HepG2 (cell line): ENCODE data around the gene DLST. TPM values are rescaled to one million over a fixed set of nuclear protein-coding genes. Genes with fewer than 3 reads are reported as not detected.

ENCODE experiments used
- ARHGAP35 ChIP-seq: sonication (generic); formaldehyde crosslinking; IDR thresholded peaks from 2 replicates; pipeline ENCODE4 v1.9.0; 2022; ENCODE audit warnings: mild to moderate bottlenecking, inconsistent platforms, moderate library complexity, missing genetic modification reagents, borderline replicate concordance
- BRCA1 ChIP-seq: sonication (generic); formaldehyde crosslinking; IDR thresholded peaks from 2 replicates; pipeline ENCODE4 v1.4.0; 2020; ENCODE audit warnings: missing genetic modification reagents
- EEA1 ChIP-seq: sonication (generic); formaldehyde crosslinking; IDR thresholded peaks from 2 replicates; pipeline ENCODE4 v1.5.1; 2020; ENCODE audit warnings: mild to moderate bottlenecking, missing genetic modification reagents, borderline replicate concordance
- ELF3 ChIP-seq: IDR thresholded peaks from 2 replicates; pipeline ENCODE4 v1.6.1; 2016; ENCODE audit warnings: missing genetic modification reagents, missing compliant biosample characterization
- ERF ChIP-seq: IDR thresholded peaks from 2 replicates; pipeline ENCODE4 v1.6.1; 2018; ENCODE audit warnings: missing biosample characterization, missing genetic modification reagents
- EZH2 ChIP-seq: conservative IDR thresholded peaks from 2 replicates; pipeline ENCODE4 v1.6.1; 2012; ENCODE audit warnings: mild to moderate bottlenecking, low read depth, low read length, moderate library complexity
- FLYWCH1 ChIP-seq: sonication (generic); formaldehyde crosslinking; IDR thresholded peaks from 2 replicates; pipeline ENCODE4 v1.8.1; 2023; ENCODE audit warnings: mild to moderate bottlenecking, missing genetic modification reagents
- FOXO1 ChIP-seq: sonication (generic); formaldehyde crosslinking; IDR thresholded peaks from 2 replicates; pipeline ENCODE4 v1.4.0; 2020; ENCODE audit warnings: missing genetic modification reagents
- GATAD1 ChIP-seq: IDR thresholded peaks from 2 replicates; pipeline ENCODE4 v1.6.1; 2016; ENCODE audit warnings: missing genetic modification reagents, missing compliant biosample characterization
- GZF1 ChIP-seq: sonication (generic); formaldehyde crosslinking; IDR thresholded peaks from 2 replicates; pipeline ENCODE4 v1.5.1; 2020; ENCODE audit warnings: mild to moderate bottlenecking, missing genetic modification reagents
- ISX ChIP-seq: sonication (generic); formaldehyde crosslinking; conservative IDR thresholded peaks from 2 replicates; pipeline ENCODE4 v1.5.0; 2020; ENCODE audit warnings: missing genetic modification reagents
- JDP2 ChIP-seq: sonication (generic); formaldehyde crosslinking; IDR thresholded peaks from 2 replicates; pipeline ENCODE4 v1.8.1; 2022; ENCODE audit warnings: missing genetic modification reagents, borderline replicate concordance
- KDM2A ChIP-seq: sonication (generic); formaldehyde crosslinking; IDR thresholded peaks from 2 replicates; pipeline ENCODE4 v1.4.0; 2020; ENCODE audit warnings: low read depth, missing genetic modification reagents, borderline replicate concordance
- MIER3 ChIP-seq: IDR thresholded peaks from 2 replicates; pipeline ENCODE4 v1.6.1; 2016; ENCODE audit warnings: missing compliant biosample characterization, borderline replicate concordance
- NFRKB ChIP-seq: fragments of 450-650 bp; IDR thresholded peaks from 2 replicates; pipeline ENCODE4 v1.6.1; 2017
- SP1 ChIP-seq, 2 experiments: fragments of 450-650 bp in 1 of 2; sonication (generic) in 1 of 2; formaldehyde crosslinking in 1 of 2; IDR thresholded peaks; 2 replicates each; pipeline versions ENCODE4 v1.4.0 to v1.6.1; 2016 to 2020; ENCODE audit warnings: missing genetic modification reagents in 1 of 2
- ZBTB7A ChIP-seq: sonication (generic); formaldehyde crosslinking; IDR thresholded peaks from 2 replicates; pipeline ENCODE4 v1.8.0; 2022; ENCODE audit warnings: mild to moderate bottlenecking, missing genetic modification reagents
- ZFY ChIP-seq: sonication (generic); formaldehyde crosslinking; IDR thresholded peaks from 2 replicates; pipeline ENCODE4 v1.4.0; 2020; ENCODE audit warnings: missing genetic modification reagents
- ZMYM4 ChIP-seq: sonication (generic); formaldehyde crosslinking; IDR thresholded peaks from 2 replicates; pipeline ENCODE4 v1.8.1; 2023; ENCODE audit warnings: mild to moderate bottlenecking, missing genetic modification reagents
- ZNF264 ChIP-seq: sonication (generic); formaldehyde crosslinking; IDR thresholded peaks from 2 replicates; pipeline ENCODE4 v1.4.0; 2020; ENCODE audit warnings: missing genetic modification reagents
- ZNF709 ChIP-seq: sonication (generic); formaldehyde crosslinking; IDR thresholded peaks from 2 replicates; pipeline ENCODE4 v1.5.0; 2020; ENCODE audit warnings: mild to moderate bottlenecking, missing genetic modification reagents
- ZNF749 ChIP-seq: sonication (generic); formaldehyde crosslinking; IDR thresholded peaks from 2 replicates; pipeline ENCODE4 v1.8.0; 2022; ENCODE audit warnings: mild to moderate bottlenecking, missing genetic modification reagents, moderate library complexity, borderline replicate concordance
- ZNF782 ChIP-seq: sonication (generic); formaldehyde crosslinking; IDR thresholded peaks from 2 replicates; pipeline ENCODE4 v1.4.0; 2020; ENCODE audit warnings: missing genetic modification reagents, mild to moderate bottlenecking, borderline replicate concordance
- ZNF83 ChIP-seq: sonication (generic); formaldehyde crosslinking; IDR thresholded peaks from 2 replicates; pipeline ENCODE4 v1.4.0; 2020; ENCODE audit warnings: missing genetic modification reagents, mild to moderate bottlenecking, borderline replicate concordance
- ZSCAN31 ChIP-seq: sonication (generic); formaldehyde crosslinking; IDR thresholded peaks from 2 replicates; pipeline ENCODE4 v1.5.0; 2020; ENCODE audit warnings: low read depth, mild to moderate bottlenecking, missing genetic modification reagents
- polyA plus RNA-seq, 8 experiments: library from polyadenylated mRNA; depleted of rRNA in 3 of 8; stranded (reverse) in 7 of 8; unstranded in 1 of 8; fragments of >200 nt; fragmentation: Illumina TruSeq in 4 of 8; extraction: Trizol in 4 of 8; gene quantifications; 2 replicates each; pipeline versions ENCODE4 v1.2.1 to v1.2.3, GENCODE V29; 2011 to 2016; ENCODE audit warnings: low read depth in 4 of 8, missing spikeins in 1 of 8, mixed read lengths in 1 of 8; ENCODE audit not compliant: insufficient read depth in 1 of 8
- total RNA-seq, 5 experiments: library from RNA; depleted of rRNA; stranded (reverse); fragments of >200 nt; fragmentation: Illumina TruSeq; extraction: Trizol; gene quantifications; 2 replicates each; pipeline ENCODE4 v1.2.3, GENCODE V29; 2016; ENCODE audit warnings: low read depth in 1 of 5
- TF ChIP-seq, protein P1 (sequence below): sonication (generic); formaldehyde crosslinking; IDR thresholded peaks from 2 replicates; pipeline ENCODE4 v1.4.0; 2020; ENCODE audit warnings: missing genetic modification reagents
- TF ChIP-seq, protein P2 (sequence below): sonication (generic); formaldehyde crosslinking; IDR thresholded peaks from 2 replicates; pipeline ENCODE4 v1.8.1; 2023; ENCODE audit warnings: mild to moderate bottlenecking, missing genetic modification reagents, borderline replicate concordance
- TF ChIP-seq, protein P3 (sequence below): sonication (generic); formaldehyde crosslinking; conservative IDR thresholded peaks from 2 replicates; pipeline ENCODE4 v1.4.0; 2020; ENCODE audit warnings: missing genetic modification reagents

Gene DLST
- total and polyA plus RNA-seq, 2 of the 13 experiments (the other 11 are each of a cell fraction or from before 2014, with no cell fraction given), result 56.5 to 94.3 TPM

DNA sequence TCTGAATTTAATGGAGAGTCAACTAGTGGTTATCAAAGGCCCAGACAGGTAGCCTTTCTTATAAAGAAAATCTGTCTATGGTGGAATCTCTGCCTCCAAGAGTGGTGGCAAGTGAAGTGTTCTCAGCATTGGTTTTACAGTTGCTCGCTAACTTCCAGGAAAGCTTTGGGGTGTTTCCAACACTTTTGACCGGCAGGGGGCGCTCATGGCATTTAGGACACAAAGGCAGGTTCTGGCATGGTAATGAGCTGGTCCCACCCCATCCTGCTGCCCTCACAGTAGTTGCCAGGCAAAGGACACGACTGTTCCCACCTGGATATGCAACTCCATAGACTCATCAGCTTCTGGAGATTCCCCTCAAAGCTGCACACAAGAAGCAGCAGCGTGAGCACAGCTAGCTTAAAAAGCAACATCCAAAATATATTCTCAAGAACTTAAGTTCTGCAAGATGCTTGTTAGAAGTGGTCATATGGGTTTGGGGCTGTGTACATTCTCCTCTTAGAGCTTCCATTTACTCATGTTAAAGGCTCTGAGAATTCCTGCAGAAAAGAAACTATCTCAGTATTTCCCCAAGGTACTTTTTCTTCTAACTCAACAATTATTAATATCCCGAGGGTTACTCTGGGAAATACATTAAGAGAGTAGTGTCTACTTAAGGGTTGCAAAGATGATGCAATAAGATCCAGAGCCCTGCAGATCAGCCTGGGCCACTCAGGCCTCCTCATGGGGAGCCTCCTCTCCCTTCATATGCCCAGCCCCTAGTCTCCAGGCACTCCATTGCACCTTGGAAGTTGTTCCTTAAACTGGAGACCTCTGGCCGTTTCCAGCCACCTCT, 20.6 kb upstream of the DLST start (continued):
- TF ChIP-seq EEA1 (CRISPR knock-in tag) (no peak), ZNF709 (no peak), ZMYM4 (CRISPR knock-in tag) (no peak), KDM2A (CRISPR knock-in tag) (0 out of 2 replicates have a peak, but pooled peaks have one; percentile 23), ZSCAN31 (CRISPR knock-in tag) (no peak), ISX (no peak), EZH2 (no peak), ERF (CRISPR knock-in tag) (0 out of 2 replicates have a peak, but pooled peaks have one; percentile 26), GZF1 (CRISPR knock-in tag) (no peak), SP1 (IDR thresholded peaks at IDR 0.05) (no peak), SP1 (CRISPR knock-in tag; IDR thresholded peaks at IDR 0.05) (no peak), FLYWCH1 (CRISPR knock-in tag) (no peak), JDP2 (CRISPR knock-in tag) (no peak), MIER3 (CRISPR knock-in tag) (no peak), GATAD1 (no peak), ELF3 (CRISPR knock-in tag) (0 out of 2 replicates have a peak, but pooled peaks have one; percentile 23), ZBTB7A (CRISPR knock-in tag) (no peak), ZFY (CRISPR knock-in tag) (no peak), BRCA1 (no peak), ARHGAP35 (CRISPR knock-in tag) (no peak), ZNF749 (no peak), ZNF782 (CRISPR knock-in tag) (no peak), ZNF264 (CRISPR knock-in tag) (no peak), FOXO1 (no peak), NFRKB (no peak), ZNF83 (CRISPR knock-in tag) (no peak)
- TF ChIP-seq, protein P1, sequence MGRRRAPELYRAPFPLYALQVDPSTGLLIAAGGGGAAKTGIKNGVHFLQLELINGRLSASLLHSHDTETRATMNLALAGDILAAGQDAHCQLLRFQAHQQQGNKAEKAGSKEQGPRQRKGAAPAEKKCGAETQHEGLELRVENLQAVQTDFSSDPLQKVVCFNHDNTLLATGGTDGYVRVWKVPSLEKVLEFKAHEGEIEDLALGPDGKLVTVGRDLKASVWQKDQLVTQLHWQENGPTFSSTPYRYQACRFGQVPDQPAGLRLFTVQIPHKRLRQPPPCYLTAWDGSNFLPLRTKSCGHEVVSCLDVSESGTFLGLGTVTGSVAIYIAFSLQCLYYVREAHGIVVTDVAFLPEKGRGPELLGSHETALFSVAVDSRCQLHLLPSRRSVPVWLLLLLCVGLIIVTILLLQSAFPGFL (CRISPR knock-in tag), result no peak
- TF ChIP-seq, protein P2, sequence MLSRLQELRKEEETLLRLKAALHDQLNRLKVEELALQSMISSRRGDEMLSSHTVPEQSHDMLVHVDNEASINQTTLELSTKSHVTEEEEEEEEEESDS, result no peak
- TF ChIP-seq, protein P3, sequence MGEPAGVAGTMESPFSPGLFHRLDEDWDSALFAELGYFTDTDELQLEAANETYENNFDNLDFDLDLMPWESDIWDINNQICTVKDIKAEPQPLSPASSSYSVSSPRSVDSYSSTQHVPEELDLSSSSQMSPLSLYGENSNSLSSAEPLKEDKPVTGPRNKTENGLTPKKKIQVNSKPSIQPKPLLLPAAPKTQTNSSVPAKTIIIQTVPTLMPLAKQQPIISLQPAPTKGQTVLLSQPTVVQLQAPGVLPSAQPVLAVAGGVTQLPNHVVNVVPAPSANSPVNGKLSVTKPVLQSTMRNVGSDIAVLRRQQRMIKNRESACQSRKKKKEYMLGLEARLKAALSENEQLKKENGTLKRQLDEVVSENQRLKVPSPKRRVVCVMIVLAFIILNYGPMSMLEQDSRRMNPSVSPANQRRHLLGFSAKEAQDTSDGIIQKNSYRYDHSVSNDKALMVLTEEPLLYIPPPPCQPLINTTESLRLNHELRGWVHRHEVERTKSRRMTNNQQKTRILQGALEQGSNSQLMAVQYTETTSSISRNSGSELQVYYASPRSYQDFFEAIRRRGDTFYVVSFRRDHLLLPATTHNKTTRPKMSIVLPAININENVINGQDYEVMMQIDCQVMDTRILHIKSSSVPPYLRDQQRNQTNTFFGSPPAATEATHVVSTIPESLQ (CRISPR knock-in tag), result no peak
